SK-N-SH treated with all-trans-retinoic acid at 6 μM for 48 hours (cell line): ENCODE measurements around the gene TMEM37.

Experiments
- ATAC-seq: fragments of 200-7000 bp; cut with Tn5 transposase; 3 replicates; pipeline ENCODE4 v1.9.1; 2020; ENCODE audit warnings: mild to moderate bottlenecking, moderate library complexity
- BACH2 ChIP-seq: fragments of 250-450 bp; sonication (Bioruptor Pico); IDR thresholded peaks from 2 replicates; pipeline ENCODE4 v1.9.0; 2021; ENCODE audit warnings: mild to moderate bottlenecking, borderline replicate concordance
- CSDC2 ChIP-seq: fragments of 250-450 bp; sonication (Bioruptor Pico); IDR thresholded peaks from 2 replicates; pipeline ENCODE4 v1.5.0; 2020; ENCODE audit warnings: mild to moderate bottlenecking, moderate library complexity
- GLIS3 ChIP-seq: fragments of 250-450 bp; sonication (Bioruptor Pico); IDR thresholded peaks from 2 replicates; pipeline ENCODE4 v1.5.0; 2020; ENCODE audit warnings: mild to moderate bottlenecking, moderate library complexity
- ISL1 ChIP-seq: fragments of 250-450 bp; sonication (Bioruptor Pico); IDR thresholded peaks from 2 replicates; pipeline ENCODE4 v2.1.2; 2022; ENCODE audit warnings: mild to moderate bottlenecking, moderate library complexity
- OSR1 ChIP-seq: fragments of 250-450 bp; sonication (Bioruptor Pico); IDR thresholded peaks from 2 replicates; pipeline ENCODE4 v1.8.0; 2022; ENCODE audit warnings: moderate library complexity, mild to moderate bottlenecking, inconsistent platforms
- POU6F1 ChIP-seq: fragments of 250-450 bp; sonication (Bioruptor Pico); IDR thresholded peaks from 2 replicates; pipeline ENCODE4 v1.8.0; 2021; ENCODE audit warnings: low read depth, mild to moderate bottlenecking, moderate library complexity, borderline replicate concordance
- PPARA ChIP-seq: fragments of 250-450 bp; sonication (Bioruptor Pico); IDR thresholded peaks from 2 replicates; pipeline ENCODE4 v1.5.0; 2020; ENCODE audit warnings: mild to moderate bottlenecking, borderline replicate concordance
- RARB ChIP-seq: fragments of 250-450 bp; sonication (Bioruptor Pico); IDR thresholded peaks from 2 replicates; pipeline ENCODE4 v1.8.0; 2021; ENCODE audit warnings: mild to moderate bottlenecking, moderate library complexity
- TOX ChIP-seq: fragments of 250-450 bp; sonication (Bioruptor Pico); IDR thresholded peaks from 2 replicates; pipeline ENCODE4 v1.8.0; 2021; ENCODE audit warnings: mild to moderate bottlenecking, moderate library complexity, borderline replicate concordance
- TSHZ2 ChIP-seq: fragments of 250-450 bp; sonication (Bioruptor Pico); IDR thresholded peaks from 2 replicates; pipeline ENCODE4 v1.5.0; 2020; ENCODE audit warnings: mild to moderate bottlenecking, moderate library complexity
- ZC3H10 ChIP-seq: fragments of 250-450 bp; sonication (Bioruptor Pico); IDR thresholded peaks from 2 replicates; pipeline ENCODE4 v1.5.1; 2021; ENCODE audit warnings: mild to moderate bottlenecking, moderate library complexity
- ZFP3 ChIP-seq: fragments of 250-450 bp; sonication (Bioruptor Pico); IDR thresholded peaks from 2 replicates; pipeline ENCODE4 v1.5.0; 2020; ENCODE audit warnings: mild to moderate bottlenecking, moderate library complexity
- ZNF565 ChIP-seq: fragments of 450-650 bp; formaldehyde crosslinking; conservative IDR thresholded peaks from 2 replicates; pipeline ENCODE4 v1.5.0; 2020; ENCODE audit warnings: low read depth, mild to moderate bottlenecking, moderate library complexity
- ZNF70 ChIP-seq: fragments of 450-650 bp; formaldehyde crosslinking; IDR thresholded peaks from 2 replicates; pipeline ENCODE4 v1.5.0; 2020; ENCODE audit warnings: mild to moderate bottlenecking, moderate library complexity
- ZNF8 ChIP-seq: fragments of 450-650 bp; formaldehyde crosslinking; IDR thresholded peaks from 2 replicates; pipeline ENCODE4 v1.5.0; 2020; ENCODE audit warnings: mild to moderate bottlenecking, moderate library complexity
- TF ChIP-seq, protein P1 (sequence below): fragments of 250-450 bp; sonication (Bioruptor Pico); IDR thresholded peaks from 2 replicates; pipeline ENCODE4 v1.8.0; 2020; ENCODE audit warnings: mild to moderate bottlenecking, moderate library complexity, borderline replicate concordance

TMEM37 gene

GRCh38 chr2:119389615-119390306 lies 41.9 kb upstream of the TMEM37 start:
- no peak for TF ChIP-seq PPARA (CRISPR knock-in tag)
- no peak for TF ChIP-seq BACH2 (CRISPR knock-in tag)
- TF ChIP-seq TSHZ2 (CRISPR knock-in tag): no peak
- no peak for TF ChIP-seq OSR1 (CRISPR knock-in tag)
- TF ChIP-seq, protein P1, sequence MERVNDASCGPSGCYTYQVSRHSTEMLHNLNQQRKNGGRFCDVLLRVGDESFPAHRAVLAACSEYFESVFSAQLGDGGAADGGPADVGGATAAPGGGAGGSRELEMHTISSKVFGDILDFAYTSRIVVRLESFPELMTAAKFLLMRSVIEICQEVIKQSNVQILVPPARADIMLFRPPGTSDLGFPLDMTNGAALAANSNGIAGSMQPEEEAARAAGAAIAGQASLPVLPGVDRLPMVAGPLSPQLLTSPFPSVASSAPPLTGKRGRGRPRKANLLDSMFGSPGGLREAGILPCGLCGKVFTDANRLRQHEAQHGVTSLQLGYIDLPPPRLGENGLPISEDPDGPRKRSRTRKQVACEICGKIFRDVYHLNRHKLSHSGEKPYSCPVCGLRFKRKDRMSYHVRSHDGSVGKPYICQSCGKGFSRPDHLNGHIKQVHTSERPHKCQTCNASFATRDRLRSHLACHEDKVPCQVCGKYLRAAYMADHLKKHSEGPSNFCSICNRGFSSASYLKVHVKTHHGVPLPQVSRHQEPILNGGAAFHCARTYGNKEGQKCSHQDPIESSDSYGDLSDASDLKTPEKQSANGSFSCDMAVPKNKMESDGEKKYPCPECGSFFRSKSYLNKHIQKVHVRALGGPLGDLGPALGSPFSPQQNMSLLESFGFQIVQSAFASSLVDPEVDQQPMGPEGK (CRISPR knock-in tag): no peak
- no peak for TF ChIP-seq ZNF70
- no peak for TF ChIP-seq TOX (CRISPR knock-in tag)
- no peak for TF ChIP-seq RARB (CRISPR knock-in tag)
- no peak for TF ChIP-seq ZNF8
- no peak for TF ChIP-seq ISL1
- TF ChIP-seq, all 23 proteins: peak for 0
- peak; percentile 77 for ATAC-seq

- TF ChIP-seq ZNF565 (CRISPR knock-in tag) (no peak), ZNF8 (no peak), ZC3H10 (CRISPR knock-in tag) (no peak), POU6F1 (CRISPR knock-in tag) (no peak), RARB (CRISPR knock-in tag) (no peak), TSHZ2 (CRISPR knock-in tag) (no peak), PPARA (CRISPR knock-in tag) (no peak), ZNF70 (no peak), ZFP3 (CRISPR knock-in tag) (no peak), GLIS3 (CRISPR knock-in tag) (no peak), OSR1 (CRISPR knock-in tag) (no peak), BACH2 (CRISPR knock-in tag) (no peak), CSDC2 (CRISPR knock-in tag) (no peak)
- TF ChIP-seq, protein P1 (CRISPR knock-in tag): no peak
- TF ChIP-seq, all 23 proteins: peak for 0
- ATAC-seq: no peak
These were observed 37.5 kb upstream of the TMEM37 start for GRCh38 chr2:119393971-119394748.
